Right lobe of liver (tissue), 4 donors: ENCODE data around the gene NME3.

Source experiments
- POLR2A ChIP-seq: fragments of 450-650 bp; IDR thresholded peaks from one replicate; pipeline ENCODE4 v1.6.1; 2017; ENCODE audit warnings: antibody characterized with exemption, mild to moderate bottlenecking
- TF ChIP-seq, protein P1 (sequence below), 4 donors: fragments of 200-600 bp in 3 of 4; fragments of 450-650 bp in 1 of 4; IDR thresholded peaks; one replicate each; pipeline versions ENCODE4 v1.5.1 to v1.8.0; 2016 to 2022; ENCODE audit warnings: antibody characterized with exemption in 4 of 4, mild to moderate bottlenecking in 2 of 4
- donor health status: DM: no; HTN: no; CAD: no.
- donor health status: DM: no; HTN: no; CAD: no.
- donor health status: DM: no; HTN: yes; CAD: no.

GRCh38 chr16:1810536-1810935, 39.2 kb upstream of the NME3 start:
- TF ChIP-seq, protein P1, sequence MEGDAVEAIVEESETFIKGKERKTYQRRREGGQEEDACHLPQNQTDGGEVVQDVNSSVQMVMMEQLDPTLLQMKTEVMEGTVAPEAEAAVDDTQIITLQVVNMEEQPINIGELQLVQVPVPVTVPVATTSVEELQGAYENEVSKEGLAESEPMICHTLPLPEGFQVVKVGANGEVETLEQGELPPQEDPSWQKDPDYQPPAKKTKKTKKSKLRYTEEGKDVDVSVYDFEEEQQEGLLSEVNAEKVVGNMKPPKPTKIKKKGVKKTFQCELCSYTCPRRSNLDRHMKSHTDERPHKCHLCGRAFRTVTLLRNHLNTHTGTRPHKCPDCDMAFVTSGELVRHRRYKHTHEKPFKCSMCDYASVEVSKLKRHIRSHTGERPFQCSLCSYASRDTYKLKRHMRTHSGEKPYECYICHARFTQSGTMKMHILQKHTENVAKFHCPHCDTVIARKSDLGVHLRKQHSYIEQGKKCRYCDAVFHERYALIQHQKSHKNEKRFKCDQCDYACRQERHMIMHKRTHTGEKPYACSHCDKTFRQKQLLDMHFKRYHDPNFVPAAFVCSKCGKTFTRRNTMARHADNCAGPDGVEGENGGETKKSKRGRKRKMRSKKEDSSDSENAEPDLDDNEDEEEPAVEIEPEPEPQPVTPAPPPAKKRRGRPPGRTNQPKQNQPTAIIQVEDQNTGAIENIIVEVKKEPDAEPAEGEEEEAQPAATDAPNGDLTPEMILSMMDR (IDR thresholded peaks at IDR 0.05), result no peak
- TF ChIP-seq POLR2A, result no peak
